NB4 (cell line): Measurements from ENCODE around the gene C15orf39.

Experiments used
- CTCF ChIP-seq: IDR thresholded peaks from one replicate; pipeline ENCODE4 v1.5.1; 2012; ENCODE audit warnings: low read depth, low read length
- POLR2A ChIP-seq: IDR thresholded peaks from 2 replicates; pipeline ENCODE4 v1.6.1; 2011; ENCODE audit warnings: mild to moderate bottlenecking; ENCODE audit not compliant: insufficient read length; ENCODE audit errors: extremely low read depth

- TF ChIP-seq CTCF (no peak), POLR2A (no peak)
Observed at GRCh38 chr15:75197062-75197630, 4.5 kb upstream of the C15orf39 start.
